HEK293 (cell line): ENCODE measurements around the gene SLC35G1.

ENCODE experiments used
- CTCF ChIA-PET: fragments of 350-600 bp; formaldehyde crosslinking; extraction: SDS; loops from one replicate; lab custom pipeline; 2021; ENCODE audit warnings: antibody characterized with exemption; lab: Yijun Ruan, JAX
- POLR2A ChIA-PET: fragments of 300-600 bp; formaldehyde crosslinking; extraction: SDS; loops from one replicate; lab custom pipeline; 2020; ENCODE audit warnings: antibody characterized with exemption, inconsistent platforms; lab: Yijun Ruan, JAX
- H3K27ac ChIP-seq: fragments of 200-500 bp; sonication (Bioruptor generic); 2 replicates; pipeline ENCODE4 v1.5.1; 2014; ENCODE audit warnings: low read depth, low read length, control low read depth, inconsistent platforms; ENCODE audit errors: extremely low read depth
- H3K36me3 ChIP-seq, 2 experiments: fragments of 200-500 bp in 1 of 2; sonication (Bioruptor generic) in 1 of 2; 1 replicate in 1 of 2; 2 replicates in 1 of 2; pipeline ENCODE4 v1.5.1; 2014 to 2017; ENCODE audit warnings: inconsistent platforms in 2 of 2, low read length in 2 of 2; ENCODE audit not compliant: control insufficient read depth in 2 of 2, insufficient read depth in 1 of 2
- H3K4me1 ChIP-seq: fragments of 200-500 bp; sonication (Bioruptor generic); 2 replicates; pipeline ENCODE4 v1.5.1; 2014; ENCODE audit warnings: mild to moderate bottlenecking, low read length, inconsistent platforms; ENCODE audit not compliant: control insufficient read depth, insufficient read depth
- H3K4me3 ChIP-seq: 2 replicates; pipeline ENCODE4 v1.5.1; 2011; ENCODE audit warnings: low read depth, mild to moderate bottlenecking, control low read depth, low read length, moderate library complexity
- H3K9me3 ChIP-seq: fragments of 200-500 bp; sonication (Bioruptor generic); 2 replicates; pipeline ENCODE4 v1.5.1; 2014; ENCODE audit warnings: low read depth, low read length, inconsistent platforms; ENCODE audit not compliant: control insufficient read depth, insufficient read depth
- SP3 ChIP-seq: fragments of 450-650 bp; formaldehyde crosslinking; IDR thresholded peaks from 2 replicates; pipeline ENCODE4 v1.5.1; 2016; ENCODE audit warnings: missing biosample characterization, missing genetic modification characterization
- ZBTB26 ChIP-seq: fragments of 450-650 bp; formaldehyde crosslinking; optimal IDR thresholded peaks from 2 replicates; pipeline ENCODE3; 2016; ENCODE audit warnings: missing biosample characterization, mild to moderate bottlenecking, missing genetic modification characterization
- ZBTB44 ChIP-seq: fragments of 450-650 bp; IDR thresholded peaks from 2 replicates; pipeline ENCODE4 v1.5.1; 2018; ENCODE audit warnings: missing biosample characterization, mild to moderate bottlenecking, missing genetic modification characterization
- ZFP3 ChIP-seq: fragments of 450-650 bp; formaldehyde crosslinking; IDR thresholded peaks from 2 replicates; pipeline ENCODE4 v1.5.1; 2016; ENCODE audit warnings: low read depth, missing biosample characterization, missing genetic modification characterization
- ZNF112 ChIP-seq: fragments of 450-650 bp; formaldehyde crosslinking; IDR thresholded peaks from 2 replicates; pipeline ENCODE4 v1.5.0; 2017; ENCODE audit warnings: missing biosample characterization, missing genetic modification characterization
- ZNF114 ChIP-seq: fragments of 450-650 bp; formaldehyde crosslinking; IDR thresholded peaks from 2 replicates; pipeline ENCODE4 v1.5.0; 2017; ENCODE audit warnings: missing biosample characterization, missing genetic modification characterization
- ZNF148 ChIP-seq: fragments of 450-650 bp; formaldehyde crosslinking; IDR thresholded peaks from 2 replicates; pipeline ENCODE4 v1.5.0; 2017; ENCODE audit warnings: missing biosample characterization, missing genetic modification characterization, borderline replicate concordance
- ZNF174 ChIP-seq: fragments of 450-650 bp; formaldehyde crosslinking; IDR thresholded peaks from 2 replicates; pipeline ENCODE4 v1.5.0; 2017; ENCODE audit warnings: missing biosample characterization, mild to moderate bottlenecking, missing genetic modification characterization
- ZNF18 ChIP-seq: fragments of 450-650 bp; formaldehyde crosslinking; IDR thresholded peaks from 2 replicates; pipeline ENCODE4 v1.5.1; 2016; ENCODE audit warnings: missing biosample characterization, missing genetic modification characterization
- ZNF23 ChIP-seq: fragments of 450-650 bp; formaldehyde crosslinking; IDR thresholded peaks from 2 replicates; pipeline ENCODE4 v1.5.1; 2016; ENCODE audit warnings: missing biosample characterization, missing genetic modification characterization, borderline replicate concordance
- ZNF302 ChIP-seq: fragments of 450-650 bp; formaldehyde crosslinking; IDR thresholded peaks from 2 replicates; pipeline ENCODE4 v1.5.1; 2016; ENCODE audit warnings: missing biosample characterization, missing genetic modification characterization, low read depth
- ZNF311 ChIP-seq: fragments of 450-650 bp; formaldehyde crosslinking; IDR thresholded peaks from 2 replicates; pipeline ENCODE4 v1.5.1; 2017; ENCODE audit warnings: missing biosample characterization, missing genetic modification characterization, borderline replicate concordance
- ZNF426 ChIP-seq: fragments of 450-650 bp; formaldehyde crosslinking; IDR thresholded peaks from 2 replicates; pipeline ENCODE4 v1.5.1; 2017; ENCODE audit warnings: missing biosample characterization, missing genetic modification characterization, mild to moderate bottlenecking, inconsistent platforms, moderate library complexity
- ZNF449 ChIP-seq: fragments of 450-650 bp; formaldehyde crosslinking; IDR thresholded peaks from 2 replicates; pipeline ENCODE4 v1.5.1; 2017; ENCODE audit warnings: missing biosample characterization, mild to moderate bottlenecking, missing genetic modification characterization, moderate library complexity
- ZNF513 ChIP-seq: fragments of 450-650 bp; IDR thresholded peaks from 2 replicates; pipeline ENCODE4 v1.5.1; 2018; ENCODE audit warnings: missing biosample characterization, missing genetic modification characterization
- ZNF558 ChIP-seq: fragments of 450-650 bp; formaldehyde crosslinking; IDR thresholded peaks from 2 replicates; pipeline ENCODE4 v1.5.1; 2016; ENCODE audit warnings: missing biosample characterization, missing genetic modification characterization
- ZNF596 ChIP-seq: fragments of 450-650 bp; IDR thresholded peaks from 2 replicates; pipeline ENCODE4 v1.5.0; 2018; ENCODE audit warnings: missing biosample characterization, mild to moderate bottlenecking, missing genetic modification characterization, moderate library complexity
- ZNF623 ChIP-seq: fragments of 450-650 bp; formaldehyde crosslinking; IDR thresholded peaks from 2 replicates; pipeline ENCODE4 v1.5.1; 2016; ENCODE audit warnings: missing biosample characterization, missing genetic modification characterization
- ZNF776 ChIP-seq: fragments of 450-650 bp; formaldehyde crosslinking; IDR thresholded peaks from 2 replicates; pipeline ENCODE4 v1.5.0; 2017; ENCODE audit warnings: missing biosample characterization, missing genetic modification characterization, borderline replicate concordance

Gene SLC35G1

GRCh38 chr10:93917064-93917391 lies 23.2 kb downstream of the SLC35G1 start:
- H3K4me1 ChIP-seq, result no peaks in the 10 kb centered on the region
- H3K4me3 ChIP-seq, result no peak overlapping the region
- POLR2A ChIA-PET, result interaction anchor here (0.5 to 1.3 kb wide), 3 partner anchors 193 to 403 kb away, joined by 3 to 4 read pairs (median 4); no protein-coding TSS in a partner anchor
- H3K36me3 ChIP-seq, result peaks cover 0 to 4% of the 10 kb centered on the region in 2 experiments; a peak in 1 of 3 replicates
- CTCF ChIA-PET, result interaction anchor here (0.5 to 3.2 kb wide), 47 partner anchors 10 to 528 kb away, joined by 3 to 71 read pairs (median 4); partner anchors contain the start of gene FRA10AC1
- no peaks in the 10 kb centered on the region for H3K9me3 ChIP-seq
- no peak overlapping the region for H3K27ac ChIP-seq
- TF ChIP-seq ZNF449, result no peak
- TF ChIP-seq ZNF302, result no peak
- no peak for TF ChIP-seq ZNF174
- no peak for TF ChIP-seq ZNF23 (tag by site-specific recombination)
- TF ChIP-seq ZNF311 (tag by site-specific recombination), result no peak
- TF ChIP-seq ZNF776 (tag by site-specific recombination), result no peak
- TF ChIP-seq ZNF558 (tag by site-specific recombination), result no peak
- TF ChIP-seq ZFP3 (tag by site-specific recombination), result no peak
- TF ChIP-seq ZNF513, result no peak
- TF ChIP-seq ZNF596 (tag by site-specific recombination), result no peak
- TF ChIP-seq ZBTB26 (tag by site-specific recombination), result no peak
- TF ChIP-seq ZNF148 (tag by site-specific recombination), result no peak
- TF ChIP-seq, all 188 proteins: peak for 0

- H3K27ac ChIP-seq, result no peak overlapping the region
- TF ChIP-seq ZNF114 (tag by site-specific recombination) (no peak), ZNF426 (tag by site-specific recombination) (no peak), ZNF112 (no peak), ZNF623 (tag by site-specific recombination) (no peak), SP3 (no peak), ZNF18 (tag by site-specific recombination) (no peak), ZBTB44 (tag by site-specific recombination) (no peak)
- ChIA-PET POLR2A (no interaction called here), CTCF (interaction anchor here (0.5 to 3.2 kb wide), 16 partner anchors 12 to 582 kb away, joined by 3 to 71 read pairs (median 6); no protein-coding TSS in a partner anchor)
- no peaks in the 10 kb centered on the region for H3K9me3 ChIP-seq
- H3K4me1 ChIP-seq, result no peaks in the 10 kb centered on the region
- peaks cover 0 to 4% of the 10 kb centered on the region in 2 experiments; a peak in 1 of 3 replicates for H3K36me3 ChIP-seq
- H3K4me3 ChIP-seq, result no peak overlapping the region
Observed at GRCh38 chr10:93917821-93918220, 24.0 kb downstream of the SLC35G1 start.
